GM18505 (cell line): ENCODE results near the gene RNASE13.
"Not testable (repeated sequence)": the region's sequence is repeated elsewhere in the genome, so short reads cannot be mapped to it uniquely, and the experiment has no call there.

Experiments used
- ATAC-seq: cut with Tn5 transposase; IDR thresholded peaks from one replicate; pipeline ENCODE4 v1.9.1; 2021; ENCODE audit not compliant: unreplicated experiment
- POLR2A ChIP-seq: IDR thresholded peaks from 4 replicates; pipeline ENCODE4 v1.6.1; 2011; ENCODE audit warnings: borderline replicate concordance; ENCODE audit not compliant: insufficient read depth, insufficient read length; ENCODE audit errors: extremely low read depth

Gene RNASE13

DNA sequence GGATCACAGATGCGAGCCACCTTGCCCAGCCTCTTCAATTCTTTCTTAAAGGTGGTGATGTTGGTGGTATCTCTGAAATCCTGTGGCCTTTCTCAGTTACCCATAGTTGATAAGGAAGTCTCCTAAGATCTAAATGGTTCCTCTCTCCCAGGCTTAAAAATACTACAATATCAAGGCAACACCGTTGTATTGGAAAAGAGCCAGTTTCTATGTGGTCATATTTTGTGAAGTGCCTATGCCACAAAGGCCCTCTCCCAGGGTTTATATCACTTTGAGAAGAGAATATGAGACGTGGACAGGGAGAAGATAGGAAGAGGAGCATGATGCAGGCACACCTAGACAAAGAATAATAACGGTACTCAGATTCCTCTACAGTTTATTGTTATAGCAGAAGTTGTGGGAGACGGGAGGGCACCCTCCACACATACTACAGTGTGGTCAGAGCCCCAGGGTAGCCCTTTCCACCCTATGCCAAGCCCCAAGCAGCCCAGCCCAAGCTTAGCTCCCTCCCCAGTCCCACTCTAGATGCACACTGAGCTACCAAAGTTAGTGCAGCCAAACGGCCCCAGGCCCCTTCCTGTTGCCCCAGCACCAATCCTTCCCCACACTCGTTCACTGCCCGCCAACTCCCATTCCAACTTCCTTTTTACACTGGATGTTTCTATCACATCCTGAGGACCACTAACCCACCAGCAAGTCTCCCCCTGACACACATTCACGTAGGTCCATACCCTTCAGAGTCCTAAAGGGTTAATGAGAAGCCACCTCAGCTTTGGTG is 18.0 kb downstream of the RNASE13 start:
- ATAC-seq: no peak
- no peak for TF ChIP-seq POLR2A

DNA sequence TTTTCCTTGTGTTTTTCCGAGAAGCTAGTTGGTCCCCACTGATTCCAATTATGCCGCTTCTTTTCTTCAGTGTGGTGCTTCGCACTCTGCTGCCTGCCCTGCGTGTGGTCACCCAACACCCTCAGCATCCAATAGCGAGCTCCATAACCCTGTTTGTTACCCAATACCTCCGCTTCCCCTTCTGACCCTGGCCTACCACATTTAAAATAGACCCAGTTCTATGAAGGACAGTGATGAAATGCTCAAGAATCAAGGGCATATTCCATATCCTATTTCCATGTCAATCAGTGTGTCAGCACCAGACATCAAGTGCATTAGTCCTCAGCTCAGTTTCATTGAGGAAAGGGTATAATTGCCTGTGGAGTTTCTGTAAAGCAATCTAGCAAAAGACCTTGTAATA is 19.3 kb downstream of the RNASE13 start:
- no peak for ATAC-seq
- TF ChIP-seq POLR2A: no peak

DNA sequence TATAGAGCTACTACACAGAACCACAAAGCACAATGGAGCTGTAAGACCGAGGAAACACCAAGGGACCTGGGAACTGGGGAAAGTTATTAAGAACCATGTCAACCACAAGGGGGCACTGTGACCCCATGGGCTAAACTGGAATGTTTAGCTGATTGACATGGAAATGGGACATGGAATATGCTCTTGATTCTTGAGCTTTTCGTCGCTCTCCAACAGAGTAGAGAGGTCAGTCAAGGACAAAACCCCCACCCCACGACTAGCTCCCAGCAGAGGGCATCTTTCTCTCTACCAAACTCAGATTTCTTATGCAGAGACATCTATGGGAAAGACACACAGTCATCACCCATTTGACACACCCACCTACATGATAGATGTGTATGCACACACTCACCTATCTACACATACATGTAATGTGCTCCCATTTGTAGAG is 19.8 kb downstream of the RNASE13 start:
- TF ChIP-seq POLR2A: no peak
- no peak for ATAC-seq

DNA sequence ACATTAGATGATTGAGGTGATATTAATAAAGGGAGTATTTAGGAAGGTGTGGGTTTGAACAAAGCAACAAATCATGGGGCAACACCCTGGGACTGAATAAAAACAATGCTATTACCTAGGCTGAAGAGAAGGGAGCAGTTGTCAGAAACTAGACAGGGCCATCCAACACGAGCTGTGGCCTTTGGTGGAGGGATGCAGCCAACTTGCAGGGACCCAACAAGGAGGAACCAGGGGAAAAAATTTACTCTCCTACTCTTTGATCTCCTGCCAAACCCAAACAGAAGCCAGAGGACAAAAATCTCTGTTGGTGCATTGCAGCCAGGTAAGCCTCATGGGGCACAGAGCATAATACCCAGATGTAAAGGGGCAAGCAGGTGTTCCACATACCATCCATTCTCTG is 23.5 kb downstream of the RNASE13 start:
- TF ChIP-seq POLR2A: no peak
- ATAC-seq: no peak

DNA sequence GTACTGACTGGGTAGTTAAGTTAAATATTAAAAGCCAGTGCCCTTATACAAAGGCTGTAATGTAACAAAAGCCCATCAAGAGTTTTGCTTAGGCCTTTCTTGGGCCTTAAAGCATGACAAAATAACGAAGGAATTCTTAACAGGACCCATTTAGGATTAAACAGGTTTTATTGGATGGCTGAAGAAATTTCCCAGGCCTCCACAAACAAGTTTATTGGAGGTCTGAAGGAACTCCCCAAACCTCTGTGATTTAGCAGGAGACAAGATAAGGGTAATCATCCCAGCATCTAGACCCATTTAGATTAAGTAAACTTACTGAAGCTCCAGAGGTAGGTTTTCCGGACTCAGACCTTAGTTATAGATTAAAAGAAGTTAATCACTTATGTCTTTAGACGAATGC is 24.9 kb downstream of the RNASE13 start:
- ATAC-seq: not testable (repeated sequence)

DNA sequence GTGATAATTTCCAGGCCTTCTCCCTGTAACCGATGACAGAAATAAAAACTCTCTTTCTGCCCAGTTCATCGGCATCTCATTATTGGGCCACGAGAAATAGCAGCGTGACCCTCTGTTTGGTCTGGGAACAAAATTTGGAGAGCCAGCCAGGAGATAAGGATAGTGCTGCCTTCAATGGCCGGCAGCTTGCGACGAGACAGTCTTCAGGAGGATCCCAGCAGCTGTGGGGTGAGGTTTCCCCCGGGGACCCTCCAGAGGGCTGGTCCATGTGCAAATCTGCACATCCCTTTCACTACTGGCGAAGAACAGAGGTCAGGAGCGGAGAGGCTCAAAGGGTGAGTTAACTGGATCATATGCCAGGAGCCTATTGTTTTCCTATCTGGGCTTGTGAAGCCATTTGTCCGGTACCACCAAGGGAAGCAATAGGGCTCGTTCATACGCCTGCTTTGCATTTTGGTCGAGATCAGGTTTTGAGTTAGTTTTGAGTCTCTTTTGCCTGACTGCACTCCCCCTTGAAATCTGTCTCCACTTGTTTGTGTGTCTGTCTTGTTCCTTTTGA is 30.7 kb downstream of the RNASE13 start:
- no peak for ATAC-seq
- no peak for TF ChIP-seq POLR2A

DNA sequence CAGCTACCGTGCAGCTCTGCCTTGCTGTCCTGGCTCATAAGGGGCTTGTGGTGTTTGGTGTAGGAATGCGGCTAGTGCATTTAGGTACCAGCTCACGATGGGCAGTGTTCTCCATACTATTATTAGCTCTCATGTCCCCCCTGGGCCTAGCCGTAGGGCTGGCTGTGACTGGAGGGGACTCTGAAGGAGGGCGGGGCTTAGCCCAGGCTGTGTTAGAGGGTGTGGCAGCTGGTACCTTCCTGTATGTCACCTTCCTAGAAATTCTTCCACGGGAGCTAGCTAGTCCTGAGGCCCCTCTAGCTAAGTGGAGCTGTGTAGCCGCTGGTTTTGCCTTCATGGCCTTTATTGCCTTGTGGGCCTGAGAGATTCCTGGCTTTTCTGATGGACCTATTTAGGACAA is 33.4 kb downstream of the RNASE13 start:
- ATAC-seq: no peak

DNA sequence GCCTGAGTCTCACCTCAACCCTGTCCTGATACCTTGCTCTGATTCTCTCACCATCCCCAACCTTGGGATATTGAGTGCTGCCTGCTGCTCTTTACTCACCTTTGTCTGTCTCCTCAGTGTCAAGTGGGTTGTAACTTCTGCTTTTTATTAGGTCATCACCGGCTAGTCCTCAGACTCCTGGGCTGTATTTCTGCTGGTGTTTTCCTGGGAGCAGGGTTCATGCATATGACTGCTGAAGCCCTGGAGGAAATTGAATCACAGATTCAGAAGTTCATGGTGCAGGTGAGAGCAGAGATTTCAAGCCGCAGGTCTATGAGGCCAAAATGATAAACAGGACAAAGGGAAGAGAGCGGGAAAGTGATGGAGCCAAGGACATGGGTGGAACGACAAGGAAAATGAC is 35.0 kb downstream of the RNASE13 start:
- no peak for ATAC-seq
- no peak for TF ChIP-seq POLR2A

More for the DNA sequence above, 33.4 kb downstream of the RNASE13 start:
- TF ChIP-seq POLR2A: no peak

DNA sequence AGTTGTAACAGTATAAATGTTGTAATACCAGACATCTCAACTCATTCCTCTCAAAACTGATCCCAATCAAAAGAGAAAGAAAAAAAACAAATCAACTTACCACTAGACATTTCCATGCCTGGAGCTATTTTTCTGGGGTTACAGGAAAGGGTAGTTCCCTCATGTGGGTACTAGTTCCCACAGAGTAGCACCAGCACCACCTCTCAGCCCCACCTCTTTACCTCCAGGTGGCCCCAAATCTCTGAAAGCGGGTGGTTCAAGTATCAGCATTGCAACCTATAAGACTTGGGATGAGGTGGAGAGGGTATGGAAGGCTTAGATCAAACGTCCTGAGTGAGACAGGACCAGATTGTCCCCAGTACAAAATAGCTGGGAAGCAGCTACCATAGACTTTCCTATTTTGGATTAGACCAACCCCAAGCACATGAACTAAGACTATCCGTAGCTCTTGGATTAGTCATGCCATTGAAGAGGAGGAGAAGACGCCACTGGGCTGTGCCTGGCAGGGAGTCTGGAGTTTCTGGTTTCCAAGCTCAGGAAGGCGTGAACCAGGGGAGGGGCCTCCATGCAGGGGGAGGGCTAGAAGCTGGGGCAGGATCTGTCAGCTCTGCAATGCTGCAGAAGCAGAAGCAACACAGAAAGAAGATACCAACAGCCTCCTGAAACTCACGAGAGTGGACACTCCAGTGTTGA is 35.8 kb downstream of the RNASE13 start, which contains the start of gene SLC39A2:
Gene SLC39A2, plus strand, starts transcription at position 620 of the 693 bp plus-strand sequence. CDS start 154 bp downstream, outside the sequence.
- no peak for ATAC-seq
- no peak for TF ChIP-seq POLR2A

DNA sequence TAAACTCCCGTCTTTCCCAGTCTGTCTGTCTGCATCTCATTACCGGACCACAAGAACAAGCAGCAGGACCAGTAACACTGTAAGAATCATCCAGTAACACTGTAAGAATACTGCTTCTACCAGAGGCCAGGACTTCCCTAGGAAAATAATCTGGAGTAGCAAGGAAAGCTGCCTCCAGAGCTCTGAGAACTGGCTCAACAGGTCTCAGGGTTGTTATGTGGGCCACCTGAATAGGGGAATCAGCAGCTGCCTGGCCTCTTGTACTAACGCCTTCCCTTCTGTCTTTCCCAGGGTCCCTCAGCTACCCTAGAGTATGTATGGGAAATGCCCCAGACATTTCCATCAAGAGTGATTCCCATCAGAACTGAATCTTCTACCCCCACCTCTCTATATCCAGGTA is 36.5 kb downstream of the RNASE13 start:
- ATAC-seq: no peak

DNA sequence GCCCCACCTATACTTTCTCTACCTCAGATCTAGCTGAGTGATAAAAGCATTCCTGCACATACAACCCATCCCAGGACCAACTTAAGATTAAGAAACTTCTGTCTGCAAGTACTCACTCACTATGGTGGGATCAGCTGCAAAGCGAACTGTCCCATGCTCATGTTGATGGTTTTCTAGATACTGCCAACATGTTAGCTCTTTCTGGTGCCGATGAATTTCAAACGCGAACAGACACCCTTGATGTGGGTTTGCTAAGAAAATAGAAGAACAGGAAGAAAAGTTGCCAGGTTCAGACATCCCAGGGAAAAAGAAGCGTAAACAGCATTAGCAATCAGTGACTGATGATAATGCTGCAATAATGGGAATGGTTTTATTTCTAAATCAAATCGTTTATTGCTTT is 37.0 kb downstream of the RNASE13 start:
- no peak for TF ChIP-seq POLR2A
- no peak for ATAC-seq

More for the DNA sequence above, 36.5 kb downstream of the RNASE13 start:
- TF ChIP-seq POLR2A: no peak

DNA sequence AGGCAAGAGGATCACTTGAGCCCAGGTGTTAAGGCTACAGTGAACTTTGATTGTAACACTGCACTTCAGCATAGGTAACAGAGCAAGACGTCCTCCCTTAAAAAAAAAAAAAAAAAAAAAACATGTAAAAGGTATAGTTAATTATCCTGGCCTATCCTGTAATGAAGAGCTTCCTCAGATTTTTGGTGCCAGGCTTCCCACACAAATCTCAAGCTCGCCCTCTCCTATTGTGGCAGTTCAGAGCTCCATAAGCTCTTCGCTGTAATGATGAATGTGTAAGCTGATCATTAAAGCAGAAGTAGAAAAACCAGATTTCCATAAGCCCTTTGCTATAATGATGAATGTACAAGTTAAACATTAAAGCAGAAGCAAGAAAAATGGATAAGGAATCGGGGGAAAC is 37.5 kb downstream of the RNASE13 start:
- no peak for TF ChIP-seq POLR2A
- ATAC-seq: no peak

DNA sequence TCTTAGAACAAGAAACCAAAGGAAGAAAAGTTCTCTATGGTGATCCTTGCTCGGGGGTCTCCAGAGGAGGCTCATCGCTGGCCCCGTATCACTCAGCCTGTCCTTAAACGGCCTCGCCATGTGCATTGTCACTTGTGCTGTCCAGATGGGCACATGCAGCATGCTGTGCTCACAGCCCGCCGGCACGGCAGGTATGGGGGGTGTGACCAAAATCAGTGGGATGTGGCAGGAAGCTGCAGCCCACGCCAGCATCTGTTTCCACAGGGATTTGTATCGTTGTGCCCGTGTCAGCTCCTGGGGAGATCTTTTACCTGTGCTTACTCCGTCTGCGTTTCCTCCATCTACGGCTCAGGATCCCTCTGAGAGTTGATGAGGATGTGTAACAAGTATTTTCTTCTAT is 38.1 kb downstream of the RNASE13 start:
- no peak for ATAC-seq
- TF ChIP-seq POLR2A: no peak
